Activated CD8-positive, alpha-beta memory T cell treated with anti-CD3 and anti-CD28 coated beads for 24 hours (primary cell): ENCODE data around the gene ADIRF.
"Not testable (repeated sequence)": the region's sequence is repeated elsewhere in the genome, so short reads cannot be mapped to it uniquely, and the experiment has no call there.

Experiments
- DNase-seq: peaks from one replicate; pipeline ENCODE4 v3.0.0-alpha.2; 2020

Gene ADIRF

DNA sequence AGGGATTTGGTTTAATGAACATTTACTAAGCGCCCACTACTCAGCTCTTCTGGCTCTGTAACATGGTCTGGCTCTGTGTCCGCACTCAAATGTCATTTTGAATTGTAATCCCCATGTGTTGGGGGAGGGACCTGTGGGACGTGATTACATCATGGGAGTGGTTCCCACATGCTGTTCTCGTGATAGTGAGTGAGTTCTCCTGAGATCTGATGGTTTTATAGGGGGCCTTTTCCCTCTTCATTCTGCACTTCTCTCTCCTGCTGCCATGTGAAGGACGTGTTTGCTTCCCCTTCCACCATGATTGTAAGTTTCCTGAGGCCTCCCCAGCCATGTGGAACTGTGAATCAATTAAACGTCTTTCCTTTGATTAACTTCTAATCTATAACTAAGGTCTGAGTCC, 12.7 kb downstream of the ADIRF start:
- not testable (repeated sequence) for DNase-seq

- DNase-seq, result no peak
Observed at GRCh38 chr10:86981716-86982115, 13.4 kb downstream of the ADIRF start.

DNA sequence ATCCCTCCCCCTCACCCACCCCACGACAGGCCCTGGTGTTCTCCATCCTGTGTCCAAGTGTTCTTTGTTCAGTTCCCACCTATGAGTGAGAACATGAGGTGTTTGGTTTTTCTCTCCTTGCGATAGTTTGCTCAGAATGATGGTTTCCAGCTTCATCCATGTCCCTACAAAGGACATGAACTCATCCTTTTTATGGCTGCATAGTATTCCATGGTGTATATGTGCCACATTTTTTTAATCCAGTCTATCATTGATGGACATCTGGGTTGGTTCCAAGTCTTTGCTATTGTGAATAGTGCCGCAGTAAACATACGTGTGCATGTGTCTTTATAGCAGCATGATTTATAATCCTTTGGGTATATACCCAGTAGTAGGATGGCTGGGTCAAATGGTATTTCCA, 16.2 kb downstream of the ADIRF start:
- DNase-seq, result not testable (repeated sequence)

DNA sequence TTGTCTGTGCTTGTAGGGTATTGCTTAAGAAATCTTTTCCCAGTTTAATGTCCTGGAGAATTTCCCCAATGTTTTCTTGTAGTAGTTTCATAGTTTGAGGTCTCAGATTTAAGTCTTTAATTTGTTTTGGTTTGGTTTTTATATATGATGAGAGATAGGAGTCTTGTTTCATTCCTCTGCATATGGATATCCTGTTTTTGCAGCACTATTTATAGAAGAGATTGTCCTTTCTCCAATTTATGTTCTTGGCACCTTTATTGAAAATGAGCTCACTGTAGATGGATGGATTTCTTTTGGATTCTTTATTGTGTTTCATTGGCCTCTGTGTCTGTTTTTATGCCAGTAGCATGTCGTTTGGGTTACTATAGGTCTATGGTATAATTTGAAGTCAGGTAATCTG, 20.2 kb downstream of the ADIRF start:
- no peak for DNase-seq

GRCh38 chr10:86991362-86991761, 23.1 kb downstream of the ADIRF start:
- DNase-seq, result not testable (repeated sequence)

DNA sequence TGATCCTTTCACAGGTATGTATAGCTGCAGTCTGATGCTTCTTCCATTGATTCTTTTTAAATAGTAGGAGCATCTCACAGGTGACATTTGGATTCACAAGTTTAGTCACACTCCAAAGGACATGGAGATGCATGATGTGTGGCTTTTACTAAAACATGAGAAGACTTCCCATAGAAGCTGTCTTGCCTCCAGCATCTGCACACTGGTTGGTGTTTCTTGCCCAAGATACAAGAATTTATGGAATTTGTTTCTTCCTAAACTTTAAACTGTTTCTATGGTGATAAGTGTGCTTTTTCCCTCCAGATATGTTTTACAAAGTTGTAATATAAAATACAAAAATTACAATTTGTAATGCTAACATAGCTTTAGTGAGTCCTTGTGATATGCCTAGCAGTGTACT, 24.2 kb downstream of the ADIRF start:
- no peak for DNase-seq

DNA sequence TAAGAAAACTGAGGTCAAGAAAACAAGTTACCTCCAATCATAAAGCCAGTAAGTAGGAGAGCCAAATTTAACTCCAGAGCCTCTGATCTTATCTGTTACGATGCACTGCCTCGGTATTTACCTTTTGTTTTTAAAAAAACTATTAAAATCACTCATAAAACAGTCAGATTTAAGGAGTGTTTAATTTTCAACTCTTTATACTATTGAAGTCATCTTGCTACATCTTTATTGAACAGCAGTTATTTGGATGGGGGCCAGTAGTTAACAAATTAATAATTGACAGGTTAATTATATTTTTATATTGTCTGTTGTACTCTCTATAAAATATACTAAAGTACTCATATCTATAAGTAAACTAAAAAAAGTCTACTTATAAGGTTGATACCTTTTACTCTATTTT, 24.6 kb downstream of the ADIRF start:
- no peak for DNase-seq

GRCh38 chr10:86999802-87000403, 31.6 kb downstream of the ADIRF start:
- DNase-seq, result not testable (repeated sequence)

- no peak for DNase-seq
Observed at GRCh38 chr10:87000491-87000890, 32.2 kb downstream of the ADIRF start.

GRCh38 chr10:87007124-87007523, 38.8 kb downstream of the ADIRF start:
- not testable (repeated sequence) for DNase-seq

GRCh38 chr10:87007674-87008073, 39.4 kb downstream of the ADIRF start:
- DNase-seq, result not testable (repeated sequence)

DNA sequence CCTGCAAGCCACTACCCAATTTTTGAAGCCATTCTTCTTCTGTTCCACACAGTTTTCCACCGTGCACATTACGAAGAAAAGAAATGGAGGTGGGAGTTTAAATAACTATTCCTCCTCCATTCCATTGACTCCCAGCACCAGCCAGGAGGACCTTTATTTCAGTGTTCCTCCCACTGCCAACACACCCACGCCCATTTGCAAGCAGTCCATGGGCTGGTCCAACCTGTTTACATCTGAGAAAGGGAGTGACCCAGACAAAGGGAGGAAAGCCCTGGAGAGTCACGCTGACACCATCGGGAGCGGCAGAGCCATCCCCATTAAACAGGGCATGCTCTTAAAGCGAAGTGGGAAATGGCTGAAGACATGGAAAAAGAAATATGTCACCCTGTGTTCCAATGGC, 40.0 kb downstream of the ADIRF start:
- not testable (repeated sequence) for DNase-seq

GRCh38 chr10:87009134-87009696, 40.9 kb downstream of the ADIRF start:
- DNase-seq, result not testable (repeated sequence)

DNA sequence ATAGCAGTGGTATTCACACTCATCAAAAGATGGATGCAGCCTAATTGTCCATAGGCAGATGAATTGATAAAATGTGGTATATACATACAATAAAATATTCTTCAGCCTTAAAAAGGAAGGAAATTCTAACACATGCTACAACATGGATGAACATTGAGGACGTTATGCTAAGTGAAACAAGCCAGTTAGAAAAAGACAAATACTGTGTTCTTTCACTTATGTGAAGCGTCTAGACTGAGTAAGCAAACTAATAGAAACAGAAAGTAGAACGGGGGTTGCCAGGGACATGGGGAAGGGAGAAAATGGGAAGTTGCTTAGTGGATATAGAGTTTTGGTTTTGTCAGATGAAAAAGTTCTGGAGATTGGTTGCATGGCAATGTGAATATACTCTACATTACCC, 45.2 kb downstream of the ADIRF start:
- DNase-seq, result not testable (repeated sequence)

DNA sequence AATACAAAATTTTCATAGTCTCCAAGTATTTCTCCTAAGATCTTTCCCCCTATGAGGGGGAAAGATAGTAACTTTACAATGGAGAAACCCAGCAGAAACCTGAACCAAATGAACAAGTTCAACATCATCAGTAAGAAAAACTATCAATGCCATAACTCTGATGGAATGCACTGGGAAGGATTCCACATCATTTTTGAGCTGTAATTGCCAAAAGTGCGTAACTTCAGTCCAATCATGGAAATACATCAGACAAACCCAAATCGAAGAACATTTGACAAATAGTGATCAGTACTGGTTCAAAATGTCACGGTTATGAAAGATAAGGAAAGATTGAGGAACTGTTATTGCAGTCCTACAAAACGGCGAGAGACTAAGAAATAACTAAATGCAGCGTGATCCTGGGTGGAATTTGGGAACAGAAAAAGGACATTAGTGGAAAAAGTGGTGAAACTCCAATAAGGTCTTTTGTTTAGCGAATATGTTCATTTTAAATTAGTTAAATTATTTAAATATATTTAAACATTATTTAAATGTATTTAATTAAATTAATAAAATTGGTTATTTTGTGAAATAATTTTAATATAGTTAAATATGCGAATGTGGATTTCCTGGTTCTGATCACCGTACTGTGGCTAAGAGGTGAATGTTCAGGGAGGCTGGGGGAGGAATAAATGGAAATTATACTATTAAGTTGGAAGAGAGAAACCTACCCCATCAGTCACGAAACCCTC, 46.9 kb downstream of the ADIRF start:
- DNase-seq, result not testable (repeated sequence)

DNA sequence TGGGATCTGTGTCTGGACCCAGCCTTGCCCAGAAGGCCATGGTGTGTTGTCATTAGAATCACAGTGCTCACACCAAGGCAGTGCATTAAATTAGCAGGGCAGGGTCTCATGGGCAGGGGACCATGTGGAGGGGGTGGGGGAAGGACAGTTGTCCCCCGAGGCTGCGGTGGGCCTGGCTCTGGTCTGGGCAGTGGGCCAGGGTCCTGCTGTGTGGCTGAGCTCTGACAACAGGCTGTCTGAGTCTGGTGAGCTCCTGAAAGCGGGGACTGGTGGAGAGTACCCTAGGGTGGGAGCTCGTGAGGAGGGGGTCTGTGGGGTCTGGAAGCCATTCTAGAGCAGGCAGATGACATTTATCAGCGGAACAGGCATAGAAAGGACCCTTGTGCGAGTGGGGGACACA, 49.8 kb downstream of the ADIRF start:
- DNase-seq, result not testable (repeated sequence)

DNA sequence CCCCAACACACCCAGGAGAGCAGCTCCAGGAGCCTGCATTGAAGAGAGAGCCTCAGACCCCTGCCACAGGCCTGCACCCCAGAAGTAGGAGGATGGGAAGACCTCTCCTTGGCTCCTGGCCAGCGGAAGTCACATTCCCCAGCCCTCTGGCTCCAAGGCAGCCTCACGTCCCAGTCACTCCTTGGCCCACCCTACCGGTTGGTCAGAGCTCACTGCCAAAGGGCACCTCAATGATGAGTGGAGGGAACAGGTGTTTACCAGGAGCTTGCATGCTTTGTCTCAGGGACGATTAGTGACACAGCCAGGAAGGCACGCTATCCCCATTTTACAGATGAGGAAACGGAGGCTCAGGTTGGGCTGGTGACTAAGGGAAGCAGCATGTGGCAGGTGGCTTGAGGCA, 50.8 kb downstream of the ADIRF start:
- DNase-seq, result not testable (repeated sequence)

GRCh38 chr10:87019504-87019903, 51.2 kb downstream of the ADIRF start:
- not testable (repeated sequence) for DNase-seq

GRCh38 chr10:87020056-87020455, 51.8 kb downstream of the ADIRF start, which contains the start of gene FAM25A:
TSS of gene FAM25A (plus strand) at chr10:87020294. CDS start at chr10:87020325, 31 bp downstream.
- DNase-seq, result not testable (repeated sequence)
